ENCODE results near the gene DOCK8.

Gene DOCK8

GRCh38 chr9:347667-348292 is 133.1 kb downstream of the DOCK8 start:
- no peaks in the 10 kb centered on the region for H3K36me3 ChIP-seq (replicated peaks)
- no peak overlapping the region for H3K4me3 ChIP-seq (ENCODE audit: low read depth, low read length)
- peak; percentile 37 for TF ChIP-seq CTCF (IDR thresholded peaks at IDR 0.05; ENCODE audit: low read depth, low read length, missing control alignments)
- no peak overlapping the region for H3K27ac ChIP-seq
- in situ Hi-C loops (cut with HindIII; ENCODE audit: low pct_ligation_motif_present, low sequenced_read_pairs) = no loop called here
- no peaks in the 10 kb centered on the region for H3K27me3 ChIP-seq (replicated peaks)
- DNase-seq = no peak

GRCh38 chr9:350384-350783 is 135.7 kb downstream of the DOCK8 start:
- Histone ChIP-seq H3K27ac (no peak overlapping the region), H3K27me3 (replicated peaks) (no peaks in the 10 kb centered on the region), H3K4me3 (ENCODE audit: low read depth, low read length) (no peak overlapping the region), H3K36me3 (replicated peaks) (no peaks in the 10 kb centered on the region)
- TF ChIP-seq CTCF (IDR thresholded peaks at IDR 0.05; ENCODE audit: low read depth, low read length, missing control alignments) = no peak
- no peak for DNase-seq
- in situ Hi-C loops (cut with HindIII; ENCODE audit: low pct_ligation_motif_present, low sequenced_read_pairs) = no loop called here

- no peak for TF ChIP-seq CTCF (IDR thresholded peaks at IDR 0.05; ENCODE audit: low read depth, low read length, missing control alignments)
- H3K36me3 ChIP-seq (replicated peaks) = no peaks in the 10 kb centered on the region
- DNase-seq = no peak
- no peak overlapping the region for H3K4me3 ChIP-seq (ENCODE audit: low read depth, low read length)
- no peak overlapping the region for H3K27ac ChIP-seq
- in situ Hi-C loops (cut with HindIII; ENCODE audit: low pct_ligation_motif_present, low sequenced_read_pairs) = no loop called here
- H3K27me3 ChIP-seq (replicated peaks) = no peaks in the 10 kb centered on the region
Observed at GRCh38 chr9:351916-352315, 137.3 kb downstream of the DOCK8 start.

GRCh38 chr9:353077-353476 is 138.4 kb downstream of the DOCK8 start:
- no peaks in the 10 kb centered on the region for H3K36me3 ChIP-seq (replicated peaks)
- H3K27me3 ChIP-seq (replicated peaks) = no peaks in the 10 kb centered on the region
- no peak for DNase-seq
- no peak overlapping the region for H3K4me3 ChIP-seq (ENCODE audit: low read depth, low read length)
- in situ Hi-C loops (cut with HindIII; ENCODE audit: low pct_ligation_motif_present, low sequenced_read_pairs) = no loop called here
- no peak for TF ChIP-seq CTCF (IDR thresholded peaks at IDR 0.05; ENCODE audit: low read depth, low read length, missing control alignments)
- no peak overlapping the region for H3K27ac ChIP-seq

- no peak overlapping the region for H3K27ac ChIP-seq
- no peaks in the 10 kb centered on the region for H3K36me3 ChIP-seq (replicated peaks)
- in situ Hi-C loops (cut with HindIII; ENCODE audit: low pct_ligation_motif_present, low sequenced_read_pairs) = no loop called here
- DNase-seq = no peak
- H3K4me3 ChIP-seq (ENCODE audit: low read depth, low read length) = no peak overlapping the region
- H3K27me3 ChIP-seq (replicated peaks) = no peaks in the 10 kb centered on the region
- no peak for TF ChIP-seq CTCF (IDR thresholded peaks at IDR 0.05; ENCODE audit: low read depth, low read length, missing control alignments)
Observed at GRCh38 chr9:354453-354852, 139.8 kb downstream of the DOCK8 start.

GRCh38 chr9:357560-357959 is 142.9 kb downstream of the DOCK8 start:
- in situ Hi-C loops (cut with HindIII; ENCODE audit: low pct_ligation_motif_present, low sequenced_read_pairs) = no loop called here
- Histone ChIP-seq H3K4me3 (ENCODE audit: low read depth, low read length) (no peak overlapping the region), H3K36me3 (replicated peaks) (no peaks in the 10 kb centered on the region), H3K27ac (no peak overlapping the region), H3K27me3 (replicated peaks) (no peaks in the 10 kb centered on the region)
- TF ChIP-seq CTCF (IDR thresholded peaks at IDR 0.05; ENCODE audit: low read depth, low read length, missing control alignments) = no peak
- DNase-seq = no peak

All from brain microvascular endothelial cell (primary cell).